Limb (tissue), 2 donors: Measurements from ENCODE around the gene ETV5.
"Not testable (repeated sequence)": the region's sequence is repeated elsewhere in the genome, so short reads cannot be mapped to it uniquely, and the experiment has no call there.

Experiments used
- DNase-seq, 2 donors: peaks; one replicate each; pipeline ENCODE4 v3.0.0-alpha.2; 2016; ENCODE audit errors: extremely low spot score in 2 of 2

Gene ETV5

DNA sequence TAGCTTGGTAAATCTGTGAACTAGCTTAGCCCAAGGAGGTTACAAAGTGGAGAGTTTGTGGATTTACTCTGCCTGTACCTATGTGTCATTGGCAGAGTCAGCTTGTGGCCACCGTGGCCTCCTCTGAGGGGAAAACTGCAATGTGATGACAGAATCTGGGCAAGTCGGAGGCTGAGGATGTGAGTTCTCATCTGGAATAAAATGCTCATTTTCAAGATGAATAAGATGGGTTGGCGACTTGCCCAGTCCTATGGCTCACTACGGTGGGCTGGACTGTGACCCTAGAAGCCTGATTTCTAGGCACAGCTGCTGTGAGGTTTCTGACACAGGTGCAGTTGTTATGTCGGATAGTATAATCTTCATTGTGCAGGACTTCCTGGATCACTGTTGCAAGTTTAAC is 83.7 kb downstream of the ETV5 start:
- DNase-seq: peak in 1 of 2 donors; percentile 38

DNA sequence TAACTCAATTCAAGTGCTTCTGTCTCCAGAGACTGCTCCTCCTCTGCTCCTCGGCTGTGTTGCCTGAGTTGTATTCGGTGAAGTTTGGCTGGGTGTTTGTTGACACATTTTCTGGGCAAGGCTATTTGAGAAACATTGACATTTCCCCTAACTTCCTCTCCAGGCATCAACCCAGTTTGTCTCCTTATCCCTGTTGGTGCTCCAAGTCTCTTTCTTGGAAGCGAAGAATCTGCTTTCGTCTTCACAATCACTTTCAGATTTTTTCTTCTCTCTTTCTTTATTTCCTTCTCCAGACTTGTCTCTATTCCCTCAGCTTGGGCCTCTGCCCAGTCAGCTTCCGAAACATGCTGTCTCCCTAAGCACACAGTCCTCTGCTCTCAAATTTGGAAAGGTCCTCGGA is 84.7 kb downstream of the ETV5 start:
- peak in 1 of 2 donors; percentile 69 for DNase-seq

DNA sequence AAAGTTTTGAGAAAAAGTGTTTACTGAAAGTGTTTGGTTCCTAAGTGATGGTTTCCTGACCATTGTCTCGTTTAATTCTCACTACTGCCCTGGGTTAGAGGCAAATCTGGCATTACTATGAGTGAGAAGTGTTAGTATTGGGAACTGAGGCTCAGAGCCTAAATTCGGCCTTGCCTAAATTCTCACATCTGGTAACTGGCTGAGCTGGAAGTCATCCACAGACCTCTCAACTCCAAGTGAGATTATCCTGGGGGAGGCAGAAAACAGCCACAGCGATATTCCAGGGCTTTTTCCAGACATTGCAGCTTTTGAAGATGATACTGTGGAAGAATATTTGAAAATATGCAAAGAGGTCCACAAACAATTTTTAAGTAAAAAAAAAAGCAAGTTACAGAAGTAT is 86.0 kb downstream of the ETV5 start:
- no peak for DNase-seq

DNA sequence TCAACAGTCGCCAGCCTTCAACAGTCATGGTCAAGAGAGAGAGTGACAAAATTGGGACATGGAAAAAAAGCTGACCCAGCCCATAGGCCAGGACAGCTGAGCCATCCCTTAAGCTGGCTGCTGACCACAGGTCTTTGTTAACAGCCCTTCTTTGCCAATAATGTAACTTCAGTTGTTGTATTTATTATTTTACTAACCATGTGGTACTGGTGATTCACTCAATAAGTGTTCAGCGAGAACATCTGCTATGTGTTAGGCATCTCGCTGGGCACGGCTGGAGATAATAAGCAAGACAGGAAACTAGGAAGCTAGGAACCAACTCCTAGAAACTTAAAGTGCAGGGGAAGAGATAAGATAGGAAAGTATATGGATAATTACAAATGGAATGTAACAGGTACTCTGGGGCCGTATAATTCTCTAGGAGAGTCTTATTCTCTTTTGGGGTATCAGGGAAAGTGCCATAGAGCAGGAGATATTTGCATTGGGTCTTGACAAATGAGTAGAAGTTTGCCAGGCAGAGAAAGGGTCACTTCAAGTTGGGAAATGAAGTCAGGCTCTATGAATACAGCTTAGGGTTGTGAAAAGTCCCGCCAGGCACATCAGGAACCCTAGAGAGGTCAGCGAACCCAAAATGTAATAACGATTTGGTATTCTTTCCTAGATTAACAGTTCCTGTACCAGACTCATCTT is 87.1 kb downstream of the ETV5 start:
- no peak for DNase-seq

DNA sequence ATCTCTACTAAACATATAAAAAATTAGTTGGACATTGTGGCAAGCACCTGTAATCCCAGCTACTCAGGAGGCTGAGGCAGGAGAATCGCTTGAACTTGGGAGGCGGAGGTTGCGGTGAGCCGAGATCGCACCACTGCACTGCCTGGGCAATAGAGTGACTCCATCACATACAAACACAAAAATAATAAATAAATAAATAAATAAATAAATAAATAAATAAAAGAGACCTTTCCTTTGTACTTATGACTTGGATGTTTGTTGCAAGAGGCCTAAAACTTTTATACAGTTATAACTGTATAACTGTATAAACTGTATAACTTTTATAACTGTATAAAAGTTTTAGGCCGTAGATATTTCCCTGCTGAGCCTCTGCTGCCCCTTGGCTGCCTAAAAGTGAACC is 87.6 kb downstream of the ETV5 start:
- DNase-seq: not testable (repeated sequence)

DNA sequence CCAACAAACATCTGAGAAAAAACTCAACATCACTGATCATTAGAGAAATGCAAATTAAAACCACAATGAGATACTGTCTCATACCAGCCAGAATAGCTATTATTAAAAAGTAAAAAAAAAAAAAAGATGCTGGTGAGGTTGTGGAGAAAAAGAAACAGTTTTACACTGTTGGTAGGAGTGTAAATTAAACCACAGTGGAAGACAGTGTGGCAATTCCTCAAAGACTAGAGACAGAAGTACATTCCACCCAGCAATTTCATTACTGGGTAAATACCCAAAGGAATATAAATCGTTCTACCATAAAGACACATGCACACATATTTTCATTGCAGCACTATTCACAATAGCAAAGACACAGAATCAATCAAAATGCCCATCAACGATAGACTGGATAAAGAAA is 89.6 kb downstream of the ETV5 start:
- DNase-seq: not testable (repeated sequence)

DNA sequence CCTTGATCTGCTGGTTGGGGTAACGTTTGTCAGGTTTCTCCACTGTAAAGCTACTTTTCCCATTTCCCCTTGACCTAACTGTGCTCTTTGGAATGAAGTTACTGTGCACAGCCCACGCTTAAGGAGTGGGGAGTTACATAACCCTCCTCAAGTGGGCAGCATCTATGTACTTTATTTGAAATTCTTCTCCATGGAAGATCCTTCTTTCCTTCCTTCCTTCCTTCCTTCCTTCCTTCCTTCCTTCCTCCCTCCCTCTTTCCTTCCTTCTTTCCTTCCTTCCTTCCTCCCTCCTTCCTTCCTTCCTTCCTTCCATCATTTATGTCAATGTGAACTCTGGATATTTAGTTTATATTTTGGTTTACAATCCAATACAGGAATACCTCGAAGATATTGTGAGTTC is 94.0 kb downstream of the ETV5 start:
- no peak for DNase-seq

DNA sequence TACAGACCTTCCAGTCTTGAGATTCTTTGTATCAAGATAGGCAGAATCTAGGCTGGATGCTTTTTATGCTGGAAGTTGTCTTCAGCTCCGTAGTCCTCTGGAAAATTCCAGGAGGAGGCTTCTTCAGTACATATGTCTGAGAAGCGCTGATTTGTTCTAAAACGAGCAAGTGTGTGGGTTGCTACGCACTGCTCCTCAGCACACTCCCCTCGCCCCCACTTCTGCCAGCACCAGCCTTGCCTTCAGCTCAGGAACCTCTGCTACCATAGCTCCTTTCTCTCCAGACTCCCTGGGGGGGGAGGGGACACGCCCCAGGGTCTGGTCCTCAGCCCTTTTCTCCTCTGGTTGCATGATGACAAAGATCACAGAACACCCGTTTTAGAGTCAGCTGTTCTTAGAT is 95.6 kb downstream of the ETV5 start:
- no peak for DNase-seq

DNA sequence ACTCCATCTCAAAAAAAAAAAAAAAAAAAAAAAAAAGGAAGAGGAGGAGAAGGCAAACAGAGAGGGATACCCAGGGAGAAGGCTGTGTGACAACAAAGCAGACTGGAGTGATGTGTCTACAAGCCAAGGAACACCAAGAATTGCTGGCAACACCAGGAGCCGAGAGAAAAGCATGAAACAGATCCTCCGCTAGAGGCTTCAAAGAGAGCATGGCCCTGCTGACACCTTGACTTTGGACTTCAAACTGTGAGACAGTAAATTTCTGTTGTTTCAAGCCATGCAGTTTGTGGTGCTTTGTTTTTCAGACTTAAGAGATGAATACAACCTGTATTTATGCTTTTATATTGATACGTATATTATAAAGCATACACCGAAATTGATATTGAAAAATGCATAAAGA is 96.8 kb downstream of the ETV5 start:
- DNase-seq: no peak

DNA sequence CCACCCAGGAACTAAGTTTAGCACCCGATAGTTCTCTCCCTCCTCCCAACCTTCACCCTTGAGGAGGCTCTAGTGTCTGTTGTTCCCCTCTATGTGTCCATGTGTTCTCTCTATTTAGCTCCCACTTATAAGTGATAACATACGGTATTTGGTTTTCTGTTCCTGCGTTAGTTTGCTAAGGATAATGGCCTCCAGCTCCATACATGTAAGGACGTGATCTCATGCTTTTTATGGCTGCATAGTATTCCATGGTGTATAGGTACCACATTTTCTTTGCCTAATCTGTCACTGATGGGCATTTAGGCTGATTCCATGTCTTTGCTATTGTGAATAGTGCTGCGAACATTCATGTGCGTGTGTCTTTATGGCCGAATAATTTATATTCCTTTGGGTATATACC is 104.2 kb downstream of the ETV5 start:
- DNase-seq: no peak

DNA sequence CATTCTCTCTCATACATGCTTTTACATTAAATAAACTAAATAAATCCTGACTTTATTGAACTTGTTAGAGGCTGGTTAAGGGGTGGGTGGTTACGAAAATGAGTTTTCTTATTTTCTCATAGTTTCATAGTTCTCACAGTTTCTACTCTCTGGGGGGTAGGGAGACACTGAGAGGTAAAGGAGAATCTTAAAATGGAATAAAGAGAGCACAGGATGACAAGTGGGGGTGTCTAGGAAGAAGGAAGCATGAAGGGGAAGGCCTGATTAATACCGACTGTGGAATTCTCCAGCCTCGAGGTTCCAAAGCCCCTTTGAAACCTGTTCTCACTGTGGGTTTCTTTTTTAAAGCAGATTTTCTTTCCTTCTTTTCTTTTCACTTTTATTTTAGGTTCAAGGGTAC is 104.7 kb downstream of the ETV5 start:
- no peak for DNase-seq

DNA sequence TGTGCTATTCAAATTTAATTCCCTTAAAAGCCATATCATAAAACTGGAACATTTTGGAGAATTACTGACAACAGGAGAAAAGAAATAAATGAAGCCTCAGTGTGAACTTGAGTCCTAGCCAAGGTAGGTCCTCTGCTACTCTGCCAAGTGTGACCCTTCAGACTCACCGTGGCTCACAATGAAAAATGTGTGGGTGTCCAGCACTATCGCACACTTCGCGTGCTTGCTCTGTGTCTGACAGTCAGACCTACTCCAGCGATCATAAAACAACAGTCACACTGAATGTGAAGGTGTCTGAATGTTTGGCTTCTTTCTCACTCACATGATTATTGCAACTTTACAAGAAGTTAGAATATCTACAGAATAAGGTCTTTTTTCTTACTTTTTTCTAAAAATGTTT is 105.3 kb downstream of the ETV5 start:
- no peak for DNase-seq

DNA sequence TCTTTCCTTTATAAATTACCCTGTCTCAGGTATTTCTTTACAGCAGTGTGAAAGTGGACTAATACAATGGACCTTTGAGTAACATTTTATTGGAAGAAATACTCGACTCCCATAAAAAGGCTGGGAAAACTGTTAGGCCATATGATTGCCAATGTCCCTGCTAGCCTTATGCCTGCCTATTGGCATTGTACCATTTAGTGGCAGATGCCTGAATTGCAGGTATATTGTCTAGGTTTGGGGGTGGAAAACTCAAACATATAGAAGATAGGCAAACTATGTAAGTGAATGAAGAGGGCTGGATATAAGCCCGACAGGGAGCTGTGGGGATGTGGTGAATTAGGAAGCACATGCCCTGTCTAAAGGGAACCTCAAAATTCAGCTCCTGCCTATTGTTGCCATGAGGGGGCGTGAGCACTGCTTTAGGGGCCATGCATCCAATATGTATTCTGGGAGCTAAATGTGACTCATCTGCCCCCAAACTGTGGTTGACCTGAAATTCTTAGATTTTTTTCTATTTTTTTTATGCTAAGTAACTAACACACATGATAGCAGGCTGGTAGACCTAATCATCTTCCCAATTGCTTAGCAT is 105.9 kb downstream of the ETV5 start:
- no peak for DNase-seq

DNA sequence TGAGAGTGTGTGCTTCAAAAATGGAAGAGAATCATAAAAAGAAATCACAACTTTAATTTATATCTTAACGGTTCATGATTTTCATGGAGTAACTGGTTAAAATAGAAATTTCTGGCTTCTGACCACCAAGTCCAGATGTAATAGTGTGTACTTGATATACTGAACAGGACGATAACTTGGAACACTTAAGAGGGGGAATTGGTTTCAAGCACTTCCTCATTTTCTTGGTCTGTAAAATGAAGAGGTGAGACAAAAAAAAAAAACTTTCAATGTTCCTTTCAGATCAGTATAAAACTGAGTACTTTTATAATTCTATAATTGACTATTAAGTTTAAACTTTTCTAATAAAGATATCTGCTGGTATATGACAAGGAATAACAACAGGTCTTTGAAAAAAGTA is 107.0 kb downstream of the ETV5 start:
- DNase-seq: no peak

DNA sequence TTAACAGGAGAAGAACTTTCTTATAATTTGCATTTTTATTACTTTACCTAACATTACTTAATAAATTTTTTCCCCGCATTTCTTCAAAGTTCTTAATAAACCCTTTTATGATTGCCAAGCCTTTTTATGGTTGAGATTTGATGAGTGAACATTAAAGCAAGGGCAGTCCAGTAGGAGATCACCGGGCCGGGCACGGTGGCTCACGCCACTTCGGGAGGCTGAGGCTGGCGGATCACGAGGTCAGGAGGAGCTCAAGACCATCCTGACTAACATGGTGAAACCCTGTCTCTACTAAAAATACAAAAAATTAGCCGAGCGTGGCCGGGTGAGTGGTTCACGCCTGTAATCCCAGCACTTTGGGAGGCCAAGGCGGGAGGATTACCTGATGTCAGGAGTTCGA is 109.7 kb downstream of the ETV5 start:
- DNase-seq: no peak

DNA sequence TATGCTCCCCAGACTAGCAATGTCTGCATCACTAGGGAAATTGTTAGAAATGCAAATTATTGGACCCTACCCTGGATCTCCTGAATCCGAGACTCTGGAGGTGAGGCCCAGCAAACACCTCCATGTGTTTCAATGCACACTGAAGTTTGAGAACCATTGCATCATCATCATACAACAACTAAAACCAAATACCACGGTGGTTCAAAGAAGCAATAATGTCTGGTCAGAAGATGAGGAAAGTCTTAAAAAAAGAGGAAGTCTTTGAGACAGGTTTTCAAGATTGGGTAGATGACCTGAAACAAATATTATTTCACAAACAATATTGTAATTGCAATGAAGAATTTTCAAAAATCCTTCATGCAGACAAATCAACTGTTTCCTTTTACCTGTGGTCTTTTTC is 110.8 kb downstream of the ETV5 start:
- no peak for DNase-seq

DNA sequence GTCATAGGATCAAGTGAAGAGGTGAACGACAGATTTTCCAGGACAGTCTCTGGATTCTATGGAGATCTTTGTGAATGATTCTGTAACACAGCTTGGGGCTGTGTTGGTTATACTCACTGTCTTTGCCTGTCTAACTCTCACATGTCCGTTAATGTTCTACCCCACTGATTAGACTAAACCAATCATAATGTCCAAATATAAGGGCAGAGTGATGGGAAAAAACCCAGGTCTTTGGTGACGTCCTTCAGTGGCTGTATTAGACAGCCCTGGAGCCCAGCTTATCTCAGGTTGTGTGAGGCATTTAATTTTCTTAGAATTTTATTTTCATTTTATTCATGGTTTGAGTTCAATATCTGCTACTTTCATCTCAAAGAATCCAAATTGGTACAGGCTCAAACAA is 111.8 kb downstream of the ETV5 start:
- no peak for DNase-seq
